ENCODE data around the gene CNKSR2.

Gene CNKSR2

GRCh38 chrX:21632027-21632426, 257.8 kb downstream of the CNKSR2 start:
- H3K4me3 ChIP-seq (IDR thresholded peaks at IDR 0.05; ENCODE audit: insufficient read depth, low read depth, low read length): no peak overlapping the region
- no peak overlapping the region for H3K9ac ChIP-seq
- no peaks in the 10 kb centered on the region for H3K4me1 ChIP-seq (ENCODE audit: low read depth, poor library complexity, severe bottlenecking)
- no peaks in the 10 kb centered on the region for H3K27me3 ChIP-seq (ENCODE audit: insufficient read depth, low read depth)
- H2AFZ ChIP-seq (ENCODE audit: low read depth): no peak overlapping the region
- H3K36me3 ChIP-seq (ENCODE audit: insufficient read depth): no peaks in the 10 kb centered on the region
- H3K27ac ChIP-seq: no peak overlapping the region
- no peaks in the 10 kb centered on the region for H4K20me1 ChIP-seq (ENCODE audit: insufficient read depth)
- no peak for TF ChIP-seq CTCF (conservative IDR thresholded peaks at IDR 0.05; ENCODE audit: low read depth, low read length)
- no peaks in the 10 kb centered on the region for H3K79me2 ChIP-seq (ENCODE audit: insufficient read depth, low read depth)
- no peak overlapping the region for H3K4me2 ChIP-seq

- H3K36me3 ChIP-seq (ENCODE audit: insufficient read depth): no peaks in the 10 kb centered on the region
- no peak overlapping the region for H3K4me2 ChIP-seq
- H3K4me1 ChIP-seq (ENCODE audit: low read depth, poor library complexity, severe bottlenecking): no peaks in the 10 kb centered on the region
- no peak overlapping the region for H3K4me3 ChIP-seq (IDR thresholded peaks at IDR 0.05; ENCODE audit: insufficient read depth, low read depth, low read length)
- no peak for TF ChIP-seq CTCF (conservative IDR thresholded peaks at IDR 0.05; ENCODE audit: low read depth, low read length)
- H3K79me2 ChIP-seq (ENCODE audit: insufficient read depth, low read depth): no peaks in the 10 kb centered on the region
- no peaks in the 10 kb centered on the region for H3K27me3 ChIP-seq (ENCODE audit: insufficient read depth, low read depth)
- H2AFZ ChIP-seq (ENCODE audit: low read depth): no peak overlapping the region
- H3K27ac ChIP-seq: no peak overlapping the region
- no peak overlapping the region for H3K9ac ChIP-seq
- H4K20me1 ChIP-seq (ENCODE audit: insufficient read depth): no peaks in the 10 kb centered on the region
These were observed 264.1 kb downstream of the CNKSR2 start for GRCh38 chrX:21638311-21638710.

- Histone ChIP-seq H3K4me3 (IDR thresholded peaks at IDR 0.05; ENCODE audit: insufficient read depth, low read depth, low read length) (no peak overlapping the region), H3K9ac (no peak overlapping the region), H3K36me3 (ENCODE audit: insufficient read depth) (no peaks in the 10 kb centered on the region), H3K4me2 (no peak overlapping the region), H3K27ac (no peak overlapping the region), H2AFZ (ENCODE audit: low read depth) (no peak overlapping the region), H3K4me1 (ENCODE audit: low read depth, poor library complexity, severe bottlenecking) (no peaks in the 10 kb centered on the region), H3K79me2 (ENCODE audit: insufficient read depth, low read depth) (no peaks in the 10 kb centered on the region), H3K27me3 (ENCODE audit: insufficient read depth, low read depth) (no peaks in the 10 kb centered on the region), H4K20me1 (ENCODE audit: insufficient read depth) (no peaks in the 10 kb centered on the region)
- no peak for TF ChIP-seq CTCF (conservative IDR thresholded peaks at IDR 0.05; ENCODE audit: low read depth, low read length)
These were observed 265.6 kb downstream of the CNKSR2 start for GRCh38 chrX:21639775-21640174.

GRCh38 chrX:21645431-21645830, 271.2 kb downstream of the CNKSR2 start:
- Histone ChIP-seq H3K27me3 (ENCODE audit: insufficient read depth, low read depth) (no peaks in the 10 kb centered on the region), H3K4me3 (IDR thresholded peaks at IDR 0.05; ENCODE audit: insufficient read depth, low read depth, low read length) (no peak overlapping the region), H3K4me2 (no peak overlapping the region), H2AFZ (ENCODE audit: low read depth) (no peak overlapping the region), H4K20me1 (ENCODE audit: insufficient read depth) (no peaks in the 10 kb centered on the region), H3K27ac (no peak overlapping the region), H3K79me2 (ENCODE audit: insufficient read depth, low read depth) (no peaks in the 10 kb centered on the region), H3K9ac (no peak overlapping the region), H3K36me3 (ENCODE audit: insufficient read depth) (no peaks in the 10 kb centered on the region), H3K4me1 (ENCODE audit: low read depth, poor library complexity, severe bottlenecking) (no peaks in the 10 kb centered on the region)
- no peak for TF ChIP-seq CTCF (conservative IDR thresholded peaks at IDR 0.05; ENCODE audit: low read depth, low read length)

- Histone ChIP-seq H2AFZ (ENCODE audit: low read depth) (no peak overlapping the region), H3K4me2 (no peak overlapping the region), H3K4me1 (ENCODE audit: low read depth, poor library complexity, severe bottlenecking) (no peaks in the 10 kb centered on the region), H3K79me2 (ENCODE audit: insufficient read depth, low read depth) (no peaks in the 10 kb centered on the region), H3K9ac (no peak overlapping the region), H3K4me3 (IDR thresholded peaks at IDR 0.05; ENCODE audit: insufficient read depth, low read depth, low read length) (no peak overlapping the region), H3K27me3 (ENCODE audit: insufficient read depth, low read depth) (no peaks in the 10 kb centered on the region), H3K36me3 (ENCODE audit: insufficient read depth) (no peaks in the 10 kb centered on the region), H3K27ac (no peak overlapping the region), H4K20me1 (ENCODE audit: insufficient read depth) (no peaks in the 10 kb centered on the region)
- TF ChIP-seq CTCF (conservative IDR thresholded peaks at IDR 0.05; ENCODE audit: low read depth, low read length): no peak
These were observed 271.7 kb downstream of the CNKSR2 start for GRCh38 chrX:21645886-21646285.

All from KMS-11 (cell line).